IPS-NIHi11 (cell line): ENCODE measurements around the gene NPAT.
"Not testable (repeated sequence)": the region's sequence is repeated elsewhere in the genome, so short reads cannot be mapped to it uniquely, and the experiment has no call there.

Experiments used
- DNase-seq: peaks from one replicate; pipeline ENCODE4 v3.0.0; 2012; ENCODE audit warnings: mixed read lengths, low spot score

Gene NPAT

GRCh38 chr11:108218912-108219783 lies 3.3 kb downstream of the NPAT start:
- DNase-seq = no peak

- DNase-seq = no peak
Measured at GRCh38 chr11:108218455-108218854, 4.0 kb downstream of the NPAT start.

- no peak for DNase-seq
Measured at GRCh38 chr11:108216988-108217387, 5.5 kb downstream of the NPAT start.

- DNase-seq = no peak
Measured at GRCh38 chr11:108213784-108214183, 8.7 kb downstream of the NPAT start.

DNA sequence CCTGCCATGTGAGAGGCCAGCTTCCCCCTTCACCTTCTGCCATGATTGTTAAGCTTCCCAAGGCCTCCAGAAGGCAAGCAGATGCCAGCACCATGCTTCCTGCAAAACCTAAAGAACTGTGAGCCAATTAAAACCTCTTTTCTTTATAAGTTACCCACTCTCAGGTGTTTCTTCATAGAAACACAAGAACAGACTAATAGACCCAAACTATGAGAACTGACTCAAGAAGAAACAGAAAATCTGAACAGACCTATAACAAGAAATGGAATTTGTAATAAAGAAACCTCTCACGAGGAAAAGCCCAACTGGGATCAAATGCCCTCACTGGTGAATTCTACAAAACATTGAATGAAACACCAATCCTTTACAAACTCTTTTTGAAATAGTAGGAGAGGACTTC lies 12.0 kb downstream of the NPAT start:
- DNase-seq = no peak

DNA sequence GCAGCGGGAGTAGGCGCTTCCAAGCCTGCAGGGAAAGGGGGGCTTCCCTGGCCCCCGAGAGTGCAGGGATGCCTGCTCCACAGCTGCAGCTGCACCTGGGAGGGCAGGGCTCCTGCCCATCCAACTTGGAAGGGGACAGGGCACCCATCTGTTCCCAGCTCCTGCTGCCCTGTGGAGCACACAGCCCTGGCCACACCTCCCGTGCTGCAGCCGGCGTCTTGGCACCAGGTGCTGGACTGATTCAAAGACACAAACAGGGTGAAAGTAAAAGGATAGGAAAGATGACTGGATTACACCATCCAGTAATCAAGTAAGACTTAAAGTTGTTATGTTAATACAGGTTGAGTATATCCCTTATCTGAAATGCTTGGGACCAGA lies 14.8 kb downstream of the NPAT start:
- DNase-seq = no peak

DNA sequence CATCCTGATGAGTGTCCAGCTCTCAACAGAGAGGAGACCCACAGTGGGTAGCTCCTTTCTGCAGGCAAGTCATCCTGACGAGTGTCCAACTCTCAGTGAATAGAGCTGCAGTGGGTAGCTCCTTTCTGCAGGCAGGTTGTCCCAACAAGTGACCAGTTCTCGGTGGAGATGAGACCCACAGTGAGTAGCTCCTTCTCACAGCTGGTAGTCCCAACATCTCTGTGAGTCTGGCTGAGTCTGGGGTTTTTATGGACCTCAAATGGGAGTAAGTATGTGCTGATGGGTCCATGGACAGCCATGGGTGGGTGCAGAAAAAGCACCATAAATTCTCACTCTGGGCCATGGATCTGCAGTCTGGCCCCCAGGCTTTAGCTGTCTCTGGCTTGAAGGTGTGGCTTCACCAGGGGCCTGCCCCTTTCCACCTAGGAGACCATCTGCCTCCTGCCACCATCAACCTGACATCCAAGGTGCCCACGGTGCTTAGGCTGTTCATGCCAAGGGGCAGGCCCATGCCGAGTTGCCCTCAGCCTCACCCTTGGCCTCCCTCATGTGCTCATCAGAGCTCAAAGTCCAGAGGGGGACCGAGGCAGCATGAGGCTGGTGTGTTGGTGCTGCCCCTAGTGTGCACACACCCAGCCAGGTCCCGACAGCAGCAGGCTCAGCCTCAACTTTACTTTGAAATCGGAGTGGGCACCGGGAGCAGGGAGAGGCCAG lies 15.3 kb downstream of the NPAT start:
- no peak for DNase-seq

DNA sequence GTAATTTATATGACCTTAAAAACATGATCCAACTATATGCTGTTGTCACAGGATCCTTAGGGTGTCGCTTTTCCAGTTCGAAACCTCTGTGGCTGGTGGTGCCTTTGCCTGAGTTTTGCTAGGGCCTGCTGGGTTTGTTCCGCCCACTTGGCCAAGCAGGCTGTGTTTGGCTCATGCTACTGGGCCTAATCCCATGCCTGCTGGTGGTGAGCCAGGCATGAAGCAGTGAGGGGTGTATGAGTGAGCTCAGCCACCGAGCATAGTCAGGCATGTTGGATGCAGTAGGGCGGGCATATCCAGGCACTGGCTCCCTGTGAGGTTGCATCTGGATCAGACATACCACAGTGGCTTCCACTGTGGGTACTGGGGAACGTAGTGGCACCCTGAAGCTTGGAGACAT lies 16.3 kb downstream of the NPAT start:
- no peak for DNase-seq

- no peak for DNase-seq
Measured at GRCh38 chr11:108204929-108205499, 17.4 kb downstream of the NPAT start.

DNA sequence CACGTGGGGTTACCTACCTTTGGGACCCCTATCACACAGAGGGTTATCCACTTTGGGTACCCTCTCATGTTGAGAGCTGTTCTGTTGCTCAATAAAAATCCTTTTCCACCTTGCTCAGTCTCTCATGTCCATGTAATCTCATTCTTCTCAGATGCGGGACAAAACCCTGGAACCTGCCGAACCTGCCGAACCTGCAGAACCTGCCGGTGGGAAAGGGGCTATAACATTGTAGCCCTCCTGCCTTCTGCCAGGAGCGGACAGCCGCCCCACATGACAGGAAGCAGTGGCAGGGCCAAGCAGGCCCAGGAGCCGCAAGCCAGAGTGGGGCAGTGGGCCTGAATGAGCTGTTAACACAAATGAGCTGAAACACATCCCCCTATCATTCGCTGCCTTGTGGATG lies 18.1 kb downstream of the NPAT start:
- no peak for DNase-seq

GRCh38 chr11:108203075-108203474 lies 19.4 kb downstream of the NPAT start:
- no peak for DNase-seq

DNA sequence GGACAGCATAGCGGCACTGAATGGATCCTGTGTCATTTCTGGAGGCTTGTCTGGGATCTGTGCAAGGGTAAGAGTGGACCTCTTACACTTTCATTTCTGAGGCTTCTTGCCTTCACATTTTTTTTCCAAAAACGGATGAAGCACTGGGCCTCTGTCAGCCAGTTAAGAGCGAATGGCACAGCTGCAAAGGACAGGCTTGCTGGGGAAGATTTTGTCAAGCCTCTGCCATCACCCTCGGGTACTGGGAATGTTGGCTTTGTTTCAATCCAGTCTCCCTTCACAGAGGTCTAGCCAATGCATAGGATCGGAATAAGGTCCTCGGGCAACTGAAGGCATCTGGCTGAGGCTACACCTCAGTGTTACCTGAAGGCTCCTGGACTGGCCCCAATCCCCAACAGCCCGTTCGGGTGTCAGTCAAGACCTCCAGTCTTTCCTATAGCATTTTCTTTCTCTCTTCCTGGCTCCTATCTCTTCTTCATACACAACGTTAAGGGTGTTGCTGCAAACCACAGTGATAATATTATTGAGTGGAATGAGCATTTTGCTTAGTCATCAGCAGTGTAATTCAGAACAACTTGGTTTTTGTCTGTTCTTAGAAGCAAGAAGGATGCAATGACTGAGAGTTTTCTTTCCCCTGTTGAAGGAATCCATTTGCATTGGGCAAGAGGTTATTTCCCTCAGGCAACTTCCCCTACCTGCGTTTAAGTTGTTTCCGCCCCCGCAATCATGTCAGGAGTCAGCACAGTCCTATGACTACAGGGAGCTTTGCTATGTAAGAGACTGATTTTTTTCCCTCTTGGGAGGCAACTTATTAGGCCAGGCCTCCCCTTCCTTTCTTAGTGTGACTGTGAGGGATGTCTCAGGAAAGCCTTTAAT lies 22.8 kb downstream of the NPAT start:
- DNase-seq = no peak

DNA sequence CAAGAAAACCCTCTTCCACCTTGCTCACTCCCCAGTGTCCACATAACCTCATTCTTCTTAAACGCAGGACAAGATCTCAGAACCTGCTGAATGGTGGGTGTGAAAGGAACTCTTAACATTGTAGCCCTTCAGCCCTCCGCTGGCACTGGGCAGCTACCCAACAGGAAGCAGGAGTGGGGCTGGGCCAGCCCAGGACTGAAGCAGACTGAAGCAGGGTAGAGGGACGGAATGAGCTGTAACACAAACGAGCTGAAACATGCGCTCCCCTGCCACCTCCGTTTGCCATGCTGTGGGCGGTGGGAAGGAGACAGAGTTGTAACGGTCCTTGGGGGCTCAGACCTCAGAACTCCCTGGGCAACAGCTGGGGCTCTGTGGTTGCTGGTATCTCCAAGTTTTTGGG lies 23.6 kb downstream of the NPAT start:
- no peak for DNase-seq

DNA sequence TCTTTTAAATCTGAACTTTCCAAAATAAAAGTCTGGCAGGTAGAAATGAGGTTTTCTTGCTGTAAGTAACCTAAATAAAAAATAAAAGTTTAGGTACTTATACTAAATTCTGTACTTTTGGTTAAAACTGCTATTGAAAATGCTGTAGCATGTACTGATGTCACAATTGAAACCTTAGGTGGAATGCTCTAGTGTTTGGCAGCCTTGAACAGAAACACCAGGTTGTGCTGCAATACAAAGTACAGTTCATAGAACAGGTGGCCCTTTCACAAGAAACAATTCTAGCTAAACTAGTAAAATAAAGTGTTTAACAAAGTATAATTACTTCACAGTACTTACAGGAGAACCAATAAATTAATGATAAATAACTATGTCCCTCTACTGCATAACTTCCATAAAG lies 25.1 kb downstream of the NPAT start:
- DNase-seq = no peak

GRCh38 chr11:108196901-108197300 lies 25.5 kb downstream of the NPAT start:
- DNase-seq = no peak

DNA sequence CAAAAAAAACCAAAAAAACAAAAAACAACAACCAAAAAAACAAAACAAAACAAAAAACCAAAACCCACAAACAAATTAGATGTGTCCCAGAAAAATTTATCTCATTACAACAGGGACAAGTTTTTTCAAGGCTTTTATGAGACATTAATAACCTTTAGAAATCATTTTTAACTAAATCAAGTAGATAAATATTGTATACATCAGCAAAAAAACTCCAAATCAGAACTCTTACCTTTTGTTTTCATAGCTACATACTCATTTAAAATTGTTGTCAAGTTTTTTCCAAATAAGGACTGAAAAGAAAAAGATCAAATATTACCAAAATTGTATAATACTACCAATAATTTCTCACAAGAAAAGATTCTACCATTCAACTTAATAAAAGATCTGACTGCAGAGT lies 28.7 kb downstream of the NPAT start:
- no peak for DNase-seq

GRCh38 chr11:108177570-108177969 lies 44.9 kb downstream of the NPAT start:
- no peak for DNase-seq

DNA sequence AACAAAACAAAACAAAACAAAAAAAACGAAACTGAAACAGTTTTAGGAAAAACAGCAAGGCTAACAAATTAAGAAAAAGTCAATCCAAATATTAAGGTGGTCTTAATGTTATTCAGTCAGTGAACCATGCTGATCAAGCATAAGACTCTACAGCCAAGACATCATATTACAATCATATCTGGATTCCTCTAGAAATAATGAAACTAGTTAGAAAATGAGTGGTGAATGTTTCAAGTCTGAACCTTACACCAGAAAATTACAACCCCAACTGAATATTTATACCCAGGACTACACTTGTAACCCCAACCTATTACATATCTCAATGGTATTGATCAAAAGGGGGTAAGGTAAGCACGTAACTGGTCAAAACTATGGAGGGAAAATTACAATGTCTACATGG lies 52.3 kb downstream of the NPAT start:
- no peak for DNase-seq

DNA sequence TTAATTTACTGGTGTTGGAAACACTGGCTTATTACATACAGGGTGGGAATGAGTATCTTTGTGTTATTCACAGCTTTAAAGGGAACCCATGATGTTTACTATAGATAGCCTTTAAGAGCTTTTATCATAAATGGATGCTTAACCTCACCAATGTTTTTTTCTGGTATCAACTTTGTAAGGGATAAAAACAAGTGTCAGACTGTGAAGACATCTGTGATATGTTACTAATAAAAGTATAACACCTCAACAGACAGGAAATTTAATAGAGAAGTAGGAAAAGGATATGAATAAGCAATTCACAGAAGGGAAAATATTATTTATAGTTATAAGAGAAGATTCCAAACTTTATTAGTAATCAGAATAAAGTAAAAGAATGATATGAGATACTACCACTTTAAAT lies 54.8 kb downstream of the NPAT start:
- no peak for DNase-seq

DNA sequence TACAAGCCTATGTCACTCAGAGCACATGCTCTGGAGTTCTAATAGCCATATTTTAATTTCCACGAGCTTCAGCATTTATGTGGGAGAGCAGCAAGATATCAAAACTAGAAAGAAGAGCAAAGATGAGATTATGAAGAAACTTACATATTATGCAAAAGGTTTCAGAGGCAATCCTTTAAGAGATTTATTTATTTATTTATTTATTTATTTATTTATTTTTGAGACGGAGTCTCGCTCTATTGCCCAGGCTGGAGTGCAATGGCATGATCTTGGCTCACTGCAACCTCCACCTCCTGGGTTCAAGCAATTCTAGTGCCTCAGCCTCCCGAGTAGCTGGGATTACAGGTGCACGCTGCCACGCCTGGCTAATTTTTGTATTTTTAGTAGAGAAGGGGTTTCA lies 59.6 kb downstream of the NPAT start:
- DNase-seq = not testable (repeated sequence)

GRCh38 chr11:108160970-108161566 lies 61.4 kb downstream of the NPAT start:
- no peak for DNase-seq

- no peak for DNase-seq
Measured at GRCh38 chr11:108154591-108154990, 67.8 kb downstream of the NPAT start.
